Endothelial cell (in vitro differentiated cells): Measurements from ENCODE around the gene KMT2C. TPM values are rescaled to one million over a fixed set of nuclear protein-coding genes. Genes with fewer than 3 reads are reported as not detected.
"Not testable (repeated sequence)": the region's sequence is repeated elsewhere in the genome, so short reads cannot be mapped to it uniquely, and the experiment has no call there.

Experiments
- DNase-seq: peaks from one replicate; pipeline ENCODE4 v3.0.0; 2021; ENCODE audit warnings: low spot score
- H3K27ac Mint-ChIP-seq: one replicate; pipeline ENCODE4 v1.8.0; 2021; ENCODE audit warnings: mixed read lengths, inconsistent platforms; ENCODE audit not compliant: unreplicated experiment
- H3K27me3 Mint-ChIP-seq: one replicate; pipeline ENCODE4 v1.8.0; 2021; ENCODE audit warnings: mild to moderate bottlenecking, moderate library complexity, mixed read lengths, inconsistent platforms; ENCODE audit not compliant: unreplicated experiment
- H3K36me3 Mint-ChIP-seq: one replicate; pipeline ENCODE4 v1.8.0; 2021; ENCODE audit warnings: mild to moderate bottlenecking, low read depth, mixed read lengths, inconsistent platforms; ENCODE audit not compliant: unreplicated experiment
- H3K4me1 Mint-ChIP-seq: one replicate; pipeline ENCODE4 v1.8.0; 2021; ENCODE audit warnings: mild to moderate bottlenecking, mixed read lengths, inconsistent platforms; ENCODE audit not compliant: unreplicated experiment
- H3K4me3 Mint-ChIP-seq: one replicate; pipeline ENCODE4 v1.8.0; 2021; ENCODE audit warnings: mild to moderate bottlenecking, mixed read lengths, inconsistent platforms; ENCODE audit not compliant: unreplicated experiment
- H3K9me3 Mint-ChIP-seq: one replicate; pipeline ENCODE4 v1.8.0; 2021; ENCODE audit warnings: mixed read lengths, inconsistent platforms; ENCODE audit not compliant: unreplicated experiment
- total RNA-seq: library from RNA; stranded (reverse); fragmentation: NEBNext Ultra II Directional; extraction: Animal tissue kit (Norgen Biotek cat#: 25700); gene quantifications from one replicate; pipeline ENCODE4 v1.2.1, GENCODE V29; 2021; ENCODE audit not compliant: unreplicated experiment
- TF ChIP-seq, protein P1 (sequence below): fragments of 200-600 bp; sonication (generic); IDR thresholded peaks from one replicate; pipeline ENCODE4 v1.5.0; 2021; ENCODE audit warnings: antibody characterized with exemption; ENCODE audit not compliant: unreplicated experiment

The KMT2C gene
- total RNA-seq, 1 donor from 2014 or later, result 59.8 TPM

GRCh38 chr7:152313217-152313616, 122.6 kb downstream of the KMT2C start:
- DNase-seq, result no peak
- no peaks in the 10 kb centered on the region for H3K36me3 Mint-ChIP-seq
- H3K9me3 Mint-ChIP-seq, result no peaks in the 10 kb centered on the region
- no peak overlapping the region for H3K27ac Mint-ChIP-seq
- no peaks in the 10 kb centered on the region for H3K27me3 Mint-ChIP-seq
- H3K4me1 Mint-ChIP-seq, result peaks cover 4% of the 10 kb centered on the region
- H3K4me3 Mint-ChIP-seq, result no peak overlapping the region
- TF ChIP-seq, protein P1, sequence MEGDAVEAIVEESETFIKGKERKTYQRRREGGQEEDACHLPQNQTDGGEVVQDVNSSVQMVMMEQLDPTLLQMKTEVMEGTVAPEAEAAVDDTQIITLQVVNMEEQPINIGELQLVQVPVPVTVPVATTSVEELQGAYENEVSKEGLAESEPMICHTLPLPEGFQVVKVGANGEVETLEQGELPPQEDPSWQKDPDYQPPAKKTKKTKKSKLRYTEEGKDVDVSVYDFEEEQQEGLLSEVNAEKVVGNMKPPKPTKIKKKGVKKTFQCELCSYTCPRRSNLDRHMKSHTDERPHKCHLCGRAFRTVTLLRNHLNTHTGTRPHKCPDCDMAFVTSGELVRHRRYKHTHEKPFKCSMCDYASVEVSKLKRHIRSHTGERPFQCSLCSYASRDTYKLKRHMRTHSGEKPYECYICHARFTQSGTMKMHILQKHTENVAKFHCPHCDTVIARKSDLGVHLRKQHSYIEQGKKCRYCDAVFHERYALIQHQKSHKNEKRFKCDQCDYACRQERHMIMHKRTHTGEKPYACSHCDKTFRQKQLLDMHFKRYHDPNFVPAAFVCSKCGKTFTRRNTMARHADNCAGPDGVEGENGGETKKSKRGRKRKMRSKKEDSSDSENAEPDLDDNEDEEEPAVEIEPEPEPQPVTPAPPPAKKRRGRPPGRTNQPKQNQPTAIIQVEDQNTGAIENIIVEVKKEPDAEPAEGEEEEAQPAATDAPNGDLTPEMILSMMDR, result no peak

GRCh38 chr7:152312316-152312715, 123.5 kb downstream of the KMT2C start:
- H3K4me3 Mint-ChIP-seq, result no peak overlapping the region
- no peak overlapping the region for H3K27ac Mint-ChIP-seq
- TF ChIP-seq, protein P1, result no peak

DNA sequence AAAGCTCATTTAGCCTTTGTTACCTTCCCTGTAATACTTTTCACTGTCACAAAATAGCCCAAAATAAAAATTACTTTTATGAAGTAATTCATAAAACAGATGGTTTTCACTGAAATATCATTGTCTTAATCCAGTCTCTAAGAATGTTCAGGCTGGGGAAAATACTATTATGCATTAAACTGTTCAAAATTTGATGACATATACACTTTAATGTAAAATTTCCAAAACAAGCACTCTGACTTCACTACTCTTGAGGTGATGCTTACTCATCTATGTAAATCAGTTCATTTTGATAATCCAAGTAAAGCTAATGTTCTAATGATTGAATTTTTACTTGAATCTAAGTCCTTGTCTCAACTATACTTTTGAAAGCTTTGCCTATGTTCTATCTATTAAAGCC, 127.9 kb downstream of the KMT2C start:
- TF ChIP-seq, protein P1, result no peak
- Mint-ChIP-seq H3K36me3 (peaks cover 18% of the 10 kb centered on the region), H3K4me1 (no peaks in the 10 kb centered on the region), H3K27ac (no peak overlapping the region), H3K4me3 (no peak overlapping the region), H3K27me3 (peaks cover 4% of the 10 kb centered on the region), H3K9me3 (no peaks in the 10 kb centered on the region)
- no peak for DNase-seq

More at GRCh38 chr7:152312316-152312715, 123.5 kb downstream of the KMT2C start:
- Mint-ChIP-seq H3K27me3 (no peaks in the 10 kb centered on the region), H3K9me3 (no peaks in the 10 kb centered on the region), H3K36me3 (peaks cover 4% of the 10 kb centered on the region), H3K4me1 (peaks cover 4% of the 10 kb centered on the region)
- no peak for DNase-seq

- not testable (repeated sequence) for DNase-seq, H3K4me3 Mint-ChIP-seq, H3K9me3 Mint-ChIP-seq, H3K27me3 Mint-ChIP-seq, H3K27ac Mint-ChIP-seq, H3K4me1 Mint-ChIP-seq
- peaks cover 11% of the 10 kb centered on the region for H3K36me3 Mint-ChIP-seq
Observed at GRCh38 chr7:152299542-152300143, 136.2 kb downstream of the KMT2C start.

DNA sequence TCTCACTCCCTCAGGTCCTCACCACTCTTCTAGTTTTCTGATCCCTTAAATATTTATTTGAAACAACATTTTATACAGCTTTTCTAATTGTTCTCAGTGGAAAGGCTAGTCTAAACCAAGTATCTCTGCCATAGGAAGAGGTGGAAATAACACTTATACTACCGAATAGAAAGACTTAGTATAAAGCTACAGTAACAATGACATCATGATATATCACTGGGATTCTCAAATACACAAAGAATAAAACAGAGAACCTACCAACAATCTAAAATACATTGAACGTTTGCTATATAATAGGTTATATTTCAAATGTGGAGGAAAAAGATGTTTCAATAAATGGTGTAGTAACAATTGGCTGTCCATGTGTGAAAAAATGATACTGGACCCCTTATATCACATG, 142.9 kb downstream of the KMT2C start:
- Mint-ChIP-seq H3K36me3 (peaks cover 14% of the 10 kb centered on the region), H3K4me1 (no peaks in the 10 kb centered on the region), H3K27me3 (no peaks in the 10 kb centered on the region), H3K9me3 (no peaks in the 10 kb centered on the region), H3K27ac (no peak overlapping the region), H3K4me3 (no peak overlapping the region)
- DNase-seq, result no peak
- TF ChIP-seq, protein P1, result no peak

DNA sequence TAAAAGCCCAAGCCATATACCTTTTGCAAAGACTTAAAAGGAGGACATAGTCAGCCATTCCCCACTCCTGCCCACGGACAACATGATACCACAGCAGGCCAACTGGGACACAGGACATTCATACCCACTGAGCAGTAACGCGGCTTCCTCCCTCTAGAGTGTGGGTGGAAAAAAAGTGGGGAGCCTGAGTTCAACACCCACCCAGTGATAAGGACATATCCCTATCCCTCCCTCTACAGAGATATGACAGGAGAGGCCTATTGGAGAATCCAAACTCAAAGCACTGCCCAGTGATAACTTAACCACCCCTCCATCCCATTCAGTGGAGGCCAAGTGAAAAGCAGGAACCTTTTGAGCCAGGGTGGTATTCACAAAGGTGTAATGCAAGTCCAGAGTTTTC, 148.8 kb downstream of the KMT2C start:
- H3K36me3 Mint-ChIP-seq, H3K27me3 Mint-ChIP-seq, H3K27ac Mint-ChIP-seq, H3K4me1 Mint-ChIP-seq, DNase-seq, H3K9me3 Mint-ChIP-seq, H3K4me3 Mint-ChIP-seq: not testable (repeated sequence)

- not testable (repeated sequence) for H3K27ac Mint-ChIP-seq, H3K4me3 Mint-ChIP-seq, H3K36me3 Mint-ChIP-seq, H3K9me3 Mint-ChIP-seq, H3K4me1 Mint-ChIP-seq, H3K27me3 Mint-ChIP-seq, DNase-seq
Observed at GRCh38 chr7:152286219-152286618, 149.6 kb downstream of the KMT2C start.

GRCh38 chr7:152284998-152285397, 150.8 kb downstream of the KMT2C start:
- not testable (repeated sequence) for H3K4me1 Mint-ChIP-seq, H3K27ac Mint-ChIP-seq, H3K9me3 Mint-ChIP-seq, H3K4me3 Mint-ChIP-seq, H3K27me3 Mint-ChIP-seq, H3K36me3 Mint-ChIP-seq, DNase-seq

GRCh38 chr7:152277687-152278086, 158.1 kb downstream of the KMT2C start:
- not testable (repeated sequence) for H3K36me3 Mint-ChIP-seq, H3K27me3 Mint-ChIP-seq, DNase-seq, H3K9me3 Mint-ChIP-seq, H3K4me3 Mint-ChIP-seq, H3K4me1 Mint-ChIP-seq, H3K27ac Mint-ChIP-seq
